ENCODE results near the gene APLP2.
A peak's percentile ranks its signal among the peaks of the same experiment; 100 is the strongest.
"Not testable (repeated sequence)": the region's sequence is repeated elsewhere in the genome, so short reads cannot be mapped to it uniquely, and the experiment has no call there.

The APLP2 gene

DNA sequence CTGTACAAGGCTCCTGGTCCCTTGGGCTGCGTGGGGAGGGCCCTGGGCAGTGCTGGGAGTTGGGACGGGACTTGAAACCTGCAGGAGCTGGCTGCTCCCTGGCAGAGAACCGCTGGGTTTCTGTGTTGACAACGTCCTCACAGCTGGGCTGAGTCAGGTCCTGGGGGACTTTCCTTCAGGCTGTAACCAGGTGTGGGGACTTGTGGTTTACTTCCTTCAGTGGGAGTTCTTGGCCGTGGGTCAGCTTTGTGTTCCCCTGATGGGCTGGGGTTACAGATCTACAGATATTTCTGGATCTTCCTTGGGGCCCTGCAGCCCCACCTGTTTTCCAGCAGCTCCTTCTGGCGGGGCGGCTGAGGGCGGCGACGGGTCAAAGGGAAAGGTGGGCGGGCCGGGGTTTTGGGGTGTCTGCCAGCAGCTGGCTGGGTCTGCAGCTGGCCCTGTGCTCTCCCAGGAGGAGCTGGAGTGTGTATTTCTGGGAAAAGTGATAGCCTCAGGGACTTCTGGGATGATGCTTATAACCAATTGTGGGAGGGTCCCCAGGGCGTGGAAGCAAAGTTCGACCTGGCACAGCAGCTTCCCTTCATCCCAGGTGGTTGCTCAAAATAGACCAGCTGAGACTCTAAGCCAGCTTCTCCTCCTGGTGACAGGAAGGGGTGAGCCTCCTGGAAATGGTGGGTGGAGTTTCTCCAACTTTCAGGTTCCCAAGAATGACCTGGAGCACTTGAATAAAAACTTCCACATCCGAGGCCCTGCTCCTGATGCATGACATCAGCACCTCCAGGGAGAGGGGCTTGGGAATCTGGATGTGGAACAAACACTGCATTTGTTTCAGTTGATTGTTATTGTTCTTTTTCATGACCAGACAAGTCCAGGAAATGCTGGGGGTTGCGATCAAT, 109.0 kb downstream of the APLP2 start:
- no peak for DNase-seq

DNA sequence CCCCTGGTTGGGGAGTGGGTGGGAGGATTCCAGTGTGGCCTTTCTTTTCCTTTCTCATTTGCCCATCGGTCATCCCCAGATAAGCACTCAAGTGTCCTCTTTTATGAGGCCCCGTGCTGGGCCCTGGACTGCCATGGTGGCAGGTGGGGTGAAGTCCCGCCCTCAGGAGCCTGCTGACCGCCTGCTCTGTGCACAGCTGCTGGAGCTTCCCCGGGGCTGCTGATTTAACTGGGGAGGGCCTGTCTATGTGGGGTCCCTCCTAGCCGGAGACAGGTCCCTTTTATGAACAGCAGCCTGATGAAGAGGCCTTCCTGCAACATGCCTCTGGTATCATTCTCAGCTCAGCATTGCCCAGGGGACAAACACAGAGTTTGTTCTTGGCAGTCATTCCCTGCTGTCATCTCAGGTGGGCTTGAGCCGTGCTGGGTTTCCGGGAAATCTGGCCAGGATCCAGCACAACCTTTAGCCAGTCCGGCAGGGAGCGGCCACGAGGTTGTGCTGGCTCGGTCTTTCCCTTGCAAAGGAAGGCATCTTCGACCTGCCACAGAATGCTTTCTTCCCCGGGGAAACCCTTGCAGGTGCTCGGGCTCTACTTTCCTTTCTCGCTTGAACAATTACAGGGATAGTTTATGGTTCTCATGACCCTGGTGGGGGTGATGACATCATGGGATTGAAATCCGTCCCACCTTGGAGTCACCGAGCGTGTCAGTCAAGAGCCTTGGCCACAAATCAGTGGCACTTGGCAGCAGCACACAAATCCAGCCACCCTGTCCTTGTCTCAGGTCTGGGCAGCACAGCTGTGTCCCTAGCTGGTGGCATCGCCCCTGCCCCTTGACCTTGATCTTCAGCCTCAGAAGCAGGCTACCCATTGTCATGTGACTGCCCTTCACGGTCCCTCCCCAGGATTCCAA, 110.0 kb downstream of the APLP2 start:
- no peak for DNase-seq

DNA sequence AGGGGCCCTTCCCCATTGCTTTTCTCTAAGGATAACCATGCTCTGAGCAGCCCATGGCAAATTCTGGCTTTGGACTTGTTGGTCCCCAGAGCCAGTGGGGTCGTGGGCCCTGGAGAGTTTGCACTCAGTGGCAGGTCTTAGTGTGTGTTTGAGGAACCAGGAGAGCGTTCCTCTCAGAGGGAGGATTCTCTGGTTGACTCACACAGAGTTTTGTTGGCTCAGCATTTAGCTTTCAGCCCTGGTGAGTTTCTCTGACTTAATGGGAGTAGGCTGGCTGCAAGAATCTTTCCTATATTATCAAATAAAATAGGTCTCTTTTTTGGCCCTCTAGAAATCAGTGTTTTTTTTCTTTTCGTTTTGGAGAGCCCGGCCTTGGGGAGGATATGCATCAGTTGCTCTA, 110.8 kb downstream of the APLP2 start:
- DNase-seq, result no peak

DNA sequence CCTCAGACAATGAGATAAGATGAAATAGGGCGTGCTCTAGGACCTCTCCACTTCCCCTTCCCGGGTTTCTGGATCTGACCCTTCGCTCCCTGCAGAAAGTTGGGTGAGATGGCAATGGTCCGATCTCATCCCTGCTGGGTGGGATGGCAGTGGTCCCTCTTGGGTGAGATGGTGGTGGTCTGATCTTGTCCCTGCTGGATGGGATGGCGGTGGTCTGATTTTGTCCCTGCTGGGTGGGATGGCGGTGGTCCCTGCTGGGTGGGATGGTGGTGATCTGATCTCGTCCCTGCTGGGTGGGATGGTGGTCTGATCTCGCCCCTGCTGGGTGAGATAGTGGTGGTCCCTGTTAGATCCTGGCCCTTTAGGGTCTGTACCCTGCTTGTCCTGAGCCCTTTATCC, 111.2 kb downstream of the APLP2 start:
- DNase-seq, result no peak

DNA sequence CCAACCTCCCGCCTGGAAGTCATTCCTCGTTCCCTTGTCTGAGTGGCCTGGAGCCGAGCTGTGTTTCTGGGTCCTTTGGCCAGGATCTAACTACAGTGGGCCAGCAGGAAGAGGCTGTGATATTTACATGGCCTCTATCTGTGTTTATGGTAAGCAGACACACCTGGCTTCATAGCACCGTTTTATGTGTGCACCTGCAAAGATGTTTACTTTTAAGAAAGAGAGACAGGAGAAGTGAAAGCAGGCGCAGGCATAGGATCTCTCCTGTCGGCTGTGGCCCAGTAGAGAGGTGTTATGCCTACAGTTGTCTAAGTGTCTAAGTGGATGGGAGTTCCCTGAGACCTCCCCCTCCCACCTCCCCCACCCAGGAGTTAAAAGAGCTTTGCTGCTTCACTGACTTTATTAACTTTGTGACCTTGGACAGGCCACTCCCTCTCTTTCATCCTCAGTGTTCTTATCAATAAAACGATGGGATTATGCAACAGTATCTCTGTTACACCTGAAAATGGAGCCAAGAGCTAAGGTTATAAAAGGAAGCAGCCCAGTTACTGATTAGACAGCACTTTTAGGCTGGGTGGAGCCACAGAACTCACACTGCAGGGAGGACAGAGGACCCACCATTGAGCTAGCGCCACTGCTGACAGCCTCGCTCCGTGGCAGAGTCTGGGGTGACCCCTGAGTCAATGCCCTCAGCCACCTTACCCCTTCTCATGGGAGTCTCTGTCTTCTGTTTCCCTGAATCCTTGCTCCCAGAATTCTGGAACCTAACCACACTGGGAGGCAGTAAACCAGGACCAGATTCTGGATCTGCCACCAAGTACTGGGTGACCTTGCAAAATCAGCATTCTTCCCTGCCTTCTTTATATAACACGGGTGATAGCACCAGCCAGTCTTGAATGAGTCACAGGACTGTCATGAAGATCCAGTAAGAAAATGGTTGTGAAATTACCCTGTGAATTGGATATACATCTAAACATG, 111.9 kb downstream of the APLP2 start:
- DNase-seq, result peak; percentile 100

DNA sequence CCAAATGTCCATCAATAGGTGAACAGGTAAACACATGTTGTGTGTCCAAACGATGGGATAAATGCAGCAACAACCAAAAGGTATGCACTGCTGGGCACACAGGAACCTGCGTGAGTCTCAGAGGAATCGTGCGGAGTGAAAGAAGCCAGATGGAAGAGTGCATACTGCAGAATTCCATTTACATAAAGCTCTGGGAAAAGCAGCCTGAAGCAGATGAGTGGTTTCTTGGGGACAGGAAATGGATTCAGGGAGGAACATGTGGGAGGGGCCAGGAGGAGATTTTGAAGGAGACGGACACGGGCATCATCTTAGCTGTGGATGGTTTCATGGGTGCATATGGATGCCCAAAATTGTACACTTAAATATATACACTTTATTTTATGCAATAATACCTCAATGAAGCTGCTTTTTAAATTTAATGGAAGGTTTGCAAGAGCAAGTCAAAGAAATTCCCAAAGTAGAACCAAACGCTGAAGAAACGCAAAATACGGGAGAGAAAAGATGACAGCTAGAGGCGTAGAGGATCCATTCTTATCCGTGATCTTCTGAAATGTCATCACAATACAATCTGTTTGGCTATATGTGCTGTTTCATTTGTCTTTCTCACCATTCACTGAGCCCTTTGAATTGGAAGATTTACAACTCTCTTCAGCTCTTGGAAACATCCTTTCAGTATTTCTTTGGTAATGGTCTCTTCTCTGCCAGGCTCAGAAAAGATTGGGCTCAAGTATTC, 114.3 kb downstream of the APLP2 start:
- DNase-seq, result no peak

DNA sequence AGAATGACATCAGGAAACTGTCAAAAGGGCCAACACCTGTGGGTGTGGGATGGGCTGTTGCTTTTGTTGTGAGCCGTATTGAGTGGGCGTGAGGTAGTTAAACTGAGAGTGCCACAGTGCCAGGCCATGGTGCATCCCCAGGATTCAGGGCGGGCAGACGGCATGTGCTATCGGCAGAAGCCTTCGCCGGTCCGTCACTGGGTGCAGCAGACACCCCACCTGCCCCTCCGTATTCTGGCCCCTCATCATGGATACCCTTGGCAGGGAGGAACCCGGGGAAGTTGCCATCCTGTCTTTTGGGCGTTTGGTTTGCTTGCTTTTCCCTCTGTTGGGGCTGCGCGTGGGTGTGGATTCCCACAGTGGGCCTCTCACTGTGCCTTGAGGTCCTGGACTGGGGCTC, 117.4 kb downstream of the APLP2 start:
- DNase-seq, result no peak

DNA sequence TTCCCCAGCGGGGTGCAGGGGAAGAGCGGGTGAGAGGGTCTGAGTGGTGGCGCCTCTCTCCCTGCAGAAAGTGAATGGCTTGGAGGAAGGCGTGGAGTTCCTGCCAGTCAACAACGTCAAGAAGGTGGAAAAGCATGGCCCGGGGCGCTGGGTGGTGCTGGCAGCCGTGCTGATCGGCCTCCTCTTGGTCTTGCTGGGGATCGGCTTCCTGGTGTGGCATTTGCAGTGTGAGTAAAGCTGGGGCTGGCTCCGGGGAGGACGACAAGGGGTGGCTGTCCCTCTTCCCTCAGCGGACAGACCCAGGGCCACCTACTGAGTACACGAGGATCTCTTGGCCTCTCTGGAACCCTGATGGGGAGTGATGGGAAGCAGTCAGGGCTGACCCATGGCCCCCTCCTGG, 118.4 kb downstream of the APLP2 start:
- no peak for DNase-seq

DNA sequence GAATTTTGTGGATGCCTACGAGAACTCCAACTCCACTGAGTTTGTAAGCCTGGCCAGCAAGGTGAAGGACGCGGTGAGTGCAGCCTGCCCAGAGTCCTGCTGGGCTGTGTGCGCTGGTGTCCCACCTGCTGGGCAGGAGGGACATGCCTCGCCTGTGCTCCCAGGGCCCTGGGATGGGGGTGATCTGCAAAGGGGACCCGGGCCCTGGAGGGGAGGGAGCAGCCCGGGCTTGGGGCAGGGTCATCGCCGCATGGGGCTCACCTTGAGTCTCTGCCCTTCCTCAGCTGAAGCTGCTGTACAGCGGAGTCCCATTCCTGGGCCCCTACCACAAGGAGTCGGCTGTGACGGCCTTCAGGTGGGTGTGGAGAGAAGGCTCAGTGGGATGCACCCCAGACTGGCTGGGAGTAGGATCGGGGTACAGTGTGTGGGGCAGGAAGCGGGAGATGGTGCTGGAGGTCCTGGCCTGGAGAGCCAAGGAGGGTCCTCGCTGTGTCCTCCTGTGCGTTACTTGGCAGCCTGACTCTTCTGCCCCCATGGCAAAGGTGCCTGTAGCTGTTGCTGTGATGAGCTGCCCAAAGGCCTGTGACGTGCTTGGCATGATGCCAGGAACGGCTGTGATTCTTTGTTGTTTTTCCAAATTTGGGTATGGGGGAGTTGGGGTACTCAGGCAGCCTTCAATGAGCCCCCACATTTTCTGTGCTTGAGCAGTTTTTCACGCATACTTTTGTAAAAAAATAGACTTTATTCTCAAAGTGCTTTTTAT, 119.1 kb downstream of the APLP2 start:
- no peak for DNase-seq

DNA sequence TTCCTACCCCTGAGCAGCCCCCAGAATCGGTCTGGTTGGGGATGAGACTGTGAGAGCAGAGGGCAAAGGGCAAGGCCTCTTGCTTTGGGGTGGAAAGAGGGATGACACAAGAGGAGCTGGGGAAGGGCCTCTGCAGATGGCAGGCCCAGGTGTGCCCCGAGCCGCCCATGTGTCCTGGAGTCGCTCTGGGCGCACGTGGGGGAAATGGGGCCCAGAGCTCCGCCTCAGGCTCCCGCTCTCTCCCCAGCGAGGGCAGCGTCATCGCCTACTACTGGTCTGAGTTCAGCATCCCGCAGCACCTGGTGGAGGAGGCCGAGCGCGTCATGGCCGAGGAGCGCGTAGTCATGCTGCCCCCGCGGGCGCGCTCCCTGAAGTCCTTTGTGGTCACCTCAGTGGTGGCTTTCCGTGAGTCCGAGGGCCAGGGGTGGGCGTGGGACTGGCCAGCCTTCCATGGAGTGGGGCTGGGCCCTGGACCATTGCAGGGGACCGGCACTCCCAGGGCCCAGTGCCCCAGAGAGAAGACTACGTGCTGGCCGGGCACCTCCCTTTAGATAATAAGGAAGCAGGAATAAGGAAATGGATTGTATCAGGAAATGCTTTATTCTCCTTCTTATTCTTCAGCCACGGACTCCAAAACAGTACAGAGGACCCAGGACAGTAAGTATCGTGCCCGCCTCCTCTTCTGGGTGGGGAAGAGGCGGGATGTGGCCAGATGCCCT, 120.0 kb downstream of the APLP2 start:
- DNase-seq, result no peak

DNA sequence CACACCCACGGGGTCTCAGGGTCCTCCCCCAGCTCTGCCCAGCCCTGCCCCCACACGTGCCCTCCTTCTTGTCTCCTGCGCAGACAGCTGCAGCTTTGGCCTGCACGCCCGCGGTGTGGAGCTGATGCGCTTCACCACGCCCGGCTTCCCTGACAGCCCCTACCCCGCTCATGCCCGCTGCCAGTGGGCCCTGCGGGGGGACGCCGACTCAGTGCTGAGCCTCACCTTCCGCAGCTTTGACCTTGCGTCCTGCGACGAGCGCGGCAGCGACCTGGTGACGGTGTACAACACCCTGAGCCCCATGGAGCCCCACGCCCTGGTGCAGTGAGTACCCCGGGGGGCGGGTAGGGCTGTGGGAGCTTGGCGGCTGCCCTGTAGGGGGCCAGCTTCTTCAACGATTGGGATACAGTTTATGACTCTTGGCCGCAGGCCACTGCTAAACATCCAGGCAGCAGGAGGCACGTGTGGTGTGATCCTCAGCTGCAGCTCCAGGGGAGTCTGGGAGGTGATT, 120.7 kb downstream of the APLP2 start:
- no peak for DNase-seq

DNA sequence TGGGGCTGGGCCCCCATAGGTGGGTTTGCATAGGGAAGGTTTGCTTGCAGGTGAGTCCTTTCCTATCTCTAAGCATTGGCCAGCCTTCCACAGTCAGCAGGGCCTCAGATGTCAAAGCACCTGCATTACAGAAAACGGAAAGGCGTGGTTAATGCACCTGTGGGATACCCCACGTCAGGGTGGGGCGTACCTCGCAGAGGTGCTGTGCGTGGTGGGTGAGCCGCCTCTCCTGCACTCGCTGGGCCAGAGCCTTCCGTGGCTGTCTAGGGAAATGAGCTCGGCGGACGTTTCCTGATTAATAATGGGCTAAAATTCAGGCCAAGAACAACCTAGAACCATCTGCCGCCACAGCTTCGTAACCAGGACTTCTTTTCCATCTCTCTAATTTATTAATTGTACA, 122.2 kb downstream of the APLP2 start:
- DNase-seq, result no peak

DNA sequence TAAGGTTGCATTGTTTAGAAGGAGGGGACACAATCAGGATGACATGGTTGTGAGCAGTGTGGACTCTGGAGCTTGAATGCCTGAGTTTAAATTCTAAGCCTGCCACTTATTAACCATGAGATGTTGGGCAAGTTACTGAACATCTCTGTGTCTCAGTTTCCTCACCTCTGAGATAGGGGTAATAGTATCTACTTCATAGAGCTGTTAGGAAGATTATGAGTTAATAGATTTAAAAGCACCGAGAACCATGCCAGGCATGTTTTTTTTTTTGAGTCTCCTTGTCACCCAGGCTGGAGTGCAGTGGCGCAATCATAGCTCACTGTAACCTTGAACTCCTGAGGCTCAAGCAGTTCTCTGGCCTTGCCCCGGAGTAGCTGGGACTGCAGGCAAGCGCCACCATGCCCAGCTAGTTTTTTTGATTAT, 123.2 kb downstream of the APLP2 start:
- no peak for DNase-seq

DNA sequence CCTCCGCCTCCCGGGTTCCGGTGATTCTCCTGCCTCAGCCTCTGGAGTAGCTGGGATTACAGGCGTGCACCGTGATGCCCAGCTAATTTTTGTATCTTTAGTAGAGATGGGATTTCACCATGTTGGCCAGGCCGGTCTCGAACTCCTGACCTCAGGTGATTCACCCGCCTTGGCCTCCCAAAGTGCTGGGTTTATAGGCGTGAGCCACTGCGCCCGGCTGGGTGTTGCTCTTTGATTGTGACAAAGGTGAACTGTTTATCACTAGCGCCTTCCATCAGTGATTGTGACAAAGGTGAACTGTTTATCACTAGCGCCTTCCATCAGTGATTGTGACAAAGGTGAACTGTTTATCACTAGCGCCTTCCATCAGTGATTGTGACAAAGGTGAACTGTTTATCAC, 123.9 kb downstream of the APLP2 start:
- not testable (repeated sequence) for DNase-seq
